ENCODE data around the gene LCN12.

GRCh38 chr9:136941231-136942111 lies 10.6 kb upstream of the LCN12 start:
- TF ChIP-seq CTCF (IDR thresholded peaks at IDR 0.05): no peak
- no peak for TF ChIP-seq POLR2A (IDR thresholded peaks at IDR 0.05)

Data from heart left ventricle (tissue), 13 donors.